Erythroblast (primary cell): ENCODE data around the gene ANKRD37.

Source experiments
- GATA1 ChIP-seq: IDR thresholded peaks from 2 replicates; pipeline ENCODE4 v1.6.1; 2011; ENCODE audit warnings: low read depth, mild to moderate bottlenecking, control low read depth, low read length, moderate library complexity
- POLR2A ChIP-seq: IDR thresholded peaks from 2 replicates; pipeline ENCODE4 v1.6.1; 2011; ENCODE audit warnings: mild to moderate bottlenecking, low read length

DNA sequence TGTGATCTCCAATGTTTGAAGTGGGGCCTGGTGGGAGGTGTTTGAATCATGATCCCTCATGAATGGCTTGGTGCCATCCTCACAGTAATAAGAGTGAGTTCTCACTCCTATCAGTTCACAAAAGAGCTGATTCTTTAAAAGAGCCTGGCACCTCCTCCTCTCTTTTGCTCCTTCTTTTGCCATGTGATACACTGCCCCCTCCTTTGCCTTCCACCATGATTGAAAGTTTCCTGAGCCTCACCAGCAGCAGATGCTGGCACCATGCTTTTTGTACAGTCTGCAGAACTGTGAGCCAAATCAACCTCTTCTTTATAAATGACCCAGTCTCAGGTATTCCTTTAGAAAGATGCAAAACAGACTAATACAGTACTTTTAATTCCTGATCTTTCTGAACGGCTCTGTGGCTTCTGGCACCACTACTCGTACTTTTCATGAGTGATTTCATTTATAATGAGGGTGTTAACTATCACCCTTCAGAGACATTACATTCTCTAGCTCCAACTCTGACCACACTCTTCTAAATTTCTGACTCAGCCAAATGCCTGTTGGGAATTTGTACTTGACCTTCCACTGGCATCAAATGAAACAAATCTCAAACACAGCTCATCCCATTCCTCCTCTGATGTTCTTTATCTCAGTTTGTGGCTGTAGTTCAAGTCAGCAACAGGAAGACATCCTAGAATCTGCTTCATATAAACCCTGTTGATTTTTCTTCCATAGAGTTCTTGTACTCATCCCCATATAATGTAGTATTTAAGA, 24.9 kb downstream of the ANKRD37 start:
- TF ChIP-seq GATA1 (no peak), POLR2A (no peak)
